ENCODE measurements around the gene CHMP1A.

Gene CHMP1A

GRCh38 chr16:89621698-89622409 is 35.7 kb downstream of the CHMP1A start:
- no peak for DNase-seq

GRCh38 chr16:89621136-89621697 is 36.3 kb downstream of the CHMP1A start:
- no peak for DNase-seq

- DNase-seq = no peak
These were observed 37.1 kb downstream of the CHMP1A start for GRCh38 chr16:89620406-89620841.

- no peak for DNase-seq
These were observed 37.7 kb downstream of the CHMP1A start for GRCh38 chr16:89619840-89620239.

GRCh38 chr16:89618109-89618998 is 39.2 kb downstream of the CHMP1A start:
- DNase-seq = no peak

- no peak for DNase-seq
These were observed 40.5 kb downstream of the CHMP1A start for GRCh38 chr16:89617036-89617435.

- peak; percentile 71 for DNase-seq
These were observed 40.9 kb downstream of the CHMP1A start for GRCh38 chr16:89616623-89617022.

GRCh38 chr16:89615596-89616090 is 41.9 kb downstream of the CHMP1A start:
- no peak for DNase-seq

- no peak for DNase-seq
These were observed 42.3 kb downstream of the CHMP1A start for GRCh38 chr16:89615176-89615575.

- DNase-seq = no peak
These were observed 43.5 kb downstream of the CHMP1A start for GRCh38 chr16:89613954-89614459.

- no peak for DNase-seq
These were observed 44.1 kb downstream of the CHMP1A start, which contains the start of gene DPEP1 for GRCh38 chr16:89613231-89613953. Gene DPEP1 (plus strand): TSS chr16:89613642. CDS start chr16:89630411, 16,769 bp downstream.

- no peak for DNase-seq
These were observed 44.9 kb downstream of the CHMP1A start for GRCh38 chr16:89612415-89613166.

- DNase-seq = no peak
These were observed 47.4 kb downstream of the CHMP1A start for GRCh38 chr16:89610108-89610453.

GRCh38 chr16:89607937-89608740 is 49.4 kb downstream of the CHMP1A start:
- no peak for DNase-seq

- no peak for DNase-seq
These were observed 50.1 kb downstream of the CHMP1A start for GRCh38 chr16:89607453-89607852.

- DNase-seq = no peak
These were observed 51.5 kb downstream of the CHMP1A start for GRCh38 chr16:89606006-89606405.

GRCh38 chr16:89605186-89605970 is 52.1 kb downstream of the CHMP1A start:
- no peak for DNase-seq

GRCh38 chr16:89604764-89605163 is 52.7 kb downstream of the CHMP1A start:
- no peak for DNase-seq

GRCh38 chr16:89602952-89603590 is 54.4 kb downstream of the CHMP1A start:
- DNase-seq = no peak

All from activated effector memory CD4-positive, alpha-beta T cell treated with anti-CD3 and anti-CD28 coated beads, Interleukin-2, amount 50 U/mL, for 16 hours (primary cell).